CD14-positive monocyte (primary cell): ENCODE data around the gene ELP2. TPM values are rescaled to one million over a fixed set of nuclear protein-coding genes. Genes with fewer than 3 reads are reported as not detected.

Experiments used
- DNase-seq, 3 donors: peaks; one replicate each; pipeline ENCODE4 v3.0.0-alpha.2; 2011 to 2022
- H2AFZ ChIP-seq: 2 replicates; pipeline ENCODE4 v1.6.0; 2012; ENCODE audit warnings: mild to moderate bottlenecking, low read depth, low read length, inconsistent platforms; ENCODE audit not compliant: insufficient read depth, poor library complexity, severe bottlenecking
- H3K27ac ChIP-seq, 2 donors: 1 replicate in 1 of 2; 2 replicates in 1 of 2; pipeline ENCODE4 v1.5.1; 2012 to 2013; ENCODE audit warnings: low read length in 2 of 2, control low read depth in 1 of 2, inconsistent platforms in 1 of 2, low read depth in 1 of 2, mild to moderate bottlenecking in 1 of 2
- H3K27me3 ChIP-seq, 2 donors: one replicate each; pipeline versions ENCODE4 v1.6.0 to v1.6.1; 2011 to 2013; ENCODE audit warnings: low read length in 2 of 2; ENCODE audit not compliant: control insufficient read depth in 2 of 2, insufficient read depth in 2 of 2
- H3K36me3 ChIP-seq, 2 donors: replicated peaks in 1 of 2; 1 replicate in 1 of 2; 2 replicates in 1 of 2; pipeline versions ENCODE4 v1.5.1 to v1.6.1; 2012 to 2013; ENCODE audit warnings: low read length in 2 of 2, control low read depth in 1 of 2, inconsistent platforms in 1 of 2, mild to moderate bottlenecking in 1 of 2; ENCODE audit not compliant: insufficient read depth in 2 of 2, control insufficient read depth in 1 of 2
- H3K4me1 ChIP-seq, 2 donors: 1 replicate in 1 of 2; 2 replicates in 1 of 2; pipeline versions ENCODE4 v1.5.1 to v1.6.1; 2012 to 2013; ENCODE audit warnings: low read length in 2 of 2, control low read depth in 1 of 2, inconsistent platforms in 1 of 2, mild to moderate bottlenecking in 1 of 2, moderate library complexity in 1 of 2; ENCODE audit not compliant: insufficient read depth in 2 of 2, control insufficient read depth in 1 of 2
- H3K4me2 ChIP-seq: replicated peaks from 2 replicates; pipeline ENCODE3; 2012; ENCODE audit warnings: low read length, moderate library complexity, mild to moderate bottlenecking; ENCODE audit not compliant: poor library complexity, severe bottlenecking; ENCODE audit errors: extremely low read depth
- H3K4me3 ChIP-seq, 3 experiments: fragments of 200-600 bp in 1 of 3; sonication (generic) in 1 of 3; replicated peaks in 1 of 3; 1 replicate in 2 of 3; 2 replicates in 1 of 3; pipeline ENCODE4 v1.5.1; 2011 to 2013; ENCODE audit warnings: low read length in 3 of 3, mild to moderate bottlenecking in 3 of 3, control low read depth in 2 of 3, low read depth in 2 of 3, inconsistent platforms in 1 of 3, moderate library complexity in 1 of 3
- H3K79me2 ChIP-seq: 2 replicates; pipeline ENCODE4 v1.6.0; 2012; ENCODE audit warnings: mild to moderate bottlenecking, control low read depth, inconsistent platforms, low read length, moderate library complexity; ENCODE audit not compliant: insufficient read depth
- H3K9ac ChIP-seq: 2 replicates; pipeline ENCODE4 v1.6.0; 2017; ENCODE audit warnings: low read length, mild to moderate bottlenecking; ENCODE audit not compliant: insufficient read depth, poor library complexity, severe bottlenecking
- H3K9me3 ChIP-seq, 2 donors: replicated peaks in 1 of 2; 1 replicate in 1 of 2; 2 replicates in 1 of 2; pipeline versions ENCODE4 v1.5.1 to v1.6.1; 2012 to 2013; ENCODE audit warnings: low read length in 2 of 2, control low read depth in 1 of 2; ENCODE audit not compliant: control insufficient read depth in 1 of 2, insufficient read depth in 1 of 2
- H4K20me1 ChIP-seq: 2 replicates; pipeline ENCODE4 v1.6.0; 2012; ENCODE audit warnings: mild to moderate bottlenecking, low read length, control low read depth, moderate library complexity; ENCODE audit not compliant: insufficient read depth
- H3K27ac Mint-ChIP-seq, 7 donors: one replicate each; pipeline ENCODE4 v1.8.0; 2020; ENCODE audit warnings: mild to moderate bottlenecking in 7 of 7, mixed read lengths in 7 of 7, moderate library complexity in 6 of 7, inconsistent platforms in 2 of 7
- H3K27me3 Mint-ChIP-seq, 3 donors: one replicate each; pipeline ENCODE4 v1.8.0; 2021 to 2022; ENCODE audit warnings: low read depth in 3 of 3, mild to moderate bottlenecking in 3 of 3, mixed read lengths in 3 of 3, moderate library complexity in 3 of 3, inconsistent platforms in 1 of 3
- H3K36me3 Mint-ChIP-seq, 2 donors: one replicate each; pipeline ENCODE4 v1.8.0; 2020; ENCODE audit warnings: mixed read lengths in 2 of 2, inconsistent platforms in 1 of 2, mild to moderate bottlenecking in 1 of 2
- H3K4me1 Mint-ChIP-seq: one replicate; pipeline ENCODE4 v1.8.0; 2020; ENCODE audit warnings: mild to moderate bottlenecking, mixed read lengths
- H3K4me3 Mint-ChIP-seq, 2 donors: one replicate each; pipeline ENCODE4 v1.8.0; 2020; ENCODE audit warnings: mild to moderate bottlenecking in 2 of 2, mixed read lengths in 2 of 2, moderate library complexity in 1 of 2
- H3K9me3 Mint-ChIP-seq, 7 donors: one replicate each; pipeline ENCODE4 v1.8.0; 2020 to 2022; ENCODE audit warnings: mixed read lengths in 7 of 7, mild to moderate bottlenecking in 6 of 7, moderate library complexity in 6 of 7, inconsistent platforms in 2 of 7
- WGBS: methylation state at CpG from one replicate; pipeline ENCODE4 v1.1.5; 2013; ENCODE audit warnings: missing lambda C conversion rate; ENCODE audit not compliant: insufficient coverage; 5-methylcytosine and 5-hydroxymethylcytosine counted together
- intact Hi-C, 2 donors: fragments of 100-400 bp; cut with micrococcal nuclease; formaldehyde crosslinking; loops; one replicate each; pipeline versions ENCODE4 v1.15.0 to v1.15.1; 2023
- polyA plus RNA-seq, 3 donors: library from polyadenylated mRNA; depleted of rRNA in 1 of 3; unstranded in 2 of 3; stranded (reverse) in 1 of 3; fragments of 300-500 nt in 2 of 3; fragments of >200 nt in 1 of 3; fragmentation: Illumina TruSeq in 2 of 3; gene quantifications; 1 replicate in 2 of 3; 2 replicates in 1 of 3; pipeline ENCODE4 v1.2.3, GENCODE V29; 2012 to 2021
- TF ChIP-seq, protein P1 (sequence below): fragments of 200-600 bp; IDR thresholded peaks from one replicate; pipeline ENCODE4 v1.8.0; 2022; ENCODE audit warnings: antibody characterized with exemption, mild to moderate bottlenecking

The ELP2 gene
- polyA plus RNA-seq, 3 donors, result 24.8 to 52.5 (median 27.1) TPM

DNA sequence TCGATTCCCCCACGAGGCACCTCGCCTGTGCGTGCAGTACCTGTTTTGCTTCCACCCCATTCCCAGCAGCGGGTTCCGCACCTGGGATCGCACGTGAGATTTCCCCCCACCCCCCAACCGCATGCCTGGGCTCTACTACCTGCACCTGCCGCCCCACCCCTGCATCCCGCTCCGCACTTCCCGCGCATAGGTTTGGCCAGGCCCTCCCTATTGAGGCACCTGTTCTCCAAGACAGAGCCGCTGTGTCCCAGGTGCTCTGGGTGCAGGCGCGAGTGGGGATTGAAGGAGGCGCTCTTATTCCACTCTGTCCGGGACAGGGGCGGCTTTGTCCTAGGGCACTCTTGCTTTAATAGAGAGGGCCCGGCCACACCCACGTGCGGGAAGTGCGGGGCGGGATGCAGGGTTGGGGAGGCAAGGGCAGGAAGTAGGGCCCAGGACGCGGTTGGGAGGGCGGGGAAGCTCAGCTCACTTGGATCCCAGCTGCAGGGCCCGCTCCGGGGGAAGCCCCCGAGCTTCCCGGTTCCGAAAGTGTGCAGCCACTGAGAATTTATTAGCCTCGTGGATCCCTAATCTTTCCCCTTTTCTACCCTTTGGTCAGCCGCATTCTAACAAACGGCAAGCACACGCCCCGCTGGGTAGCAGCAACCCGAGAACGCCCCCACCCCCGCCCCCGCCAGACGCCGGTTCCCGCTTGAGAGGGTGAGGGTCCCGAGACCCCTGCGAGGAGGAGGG lies 56.9 kb downstream of the ELP2 start:
- Histone ChIP-seq H3K27ac (no peak overlapping the region), H3K4me2 (peak overlapping the region; percentile 98)
- peak overlapping the region; percentile 88 to 95 for H3K4me3 Mint-ChIP-seq

DNA sequence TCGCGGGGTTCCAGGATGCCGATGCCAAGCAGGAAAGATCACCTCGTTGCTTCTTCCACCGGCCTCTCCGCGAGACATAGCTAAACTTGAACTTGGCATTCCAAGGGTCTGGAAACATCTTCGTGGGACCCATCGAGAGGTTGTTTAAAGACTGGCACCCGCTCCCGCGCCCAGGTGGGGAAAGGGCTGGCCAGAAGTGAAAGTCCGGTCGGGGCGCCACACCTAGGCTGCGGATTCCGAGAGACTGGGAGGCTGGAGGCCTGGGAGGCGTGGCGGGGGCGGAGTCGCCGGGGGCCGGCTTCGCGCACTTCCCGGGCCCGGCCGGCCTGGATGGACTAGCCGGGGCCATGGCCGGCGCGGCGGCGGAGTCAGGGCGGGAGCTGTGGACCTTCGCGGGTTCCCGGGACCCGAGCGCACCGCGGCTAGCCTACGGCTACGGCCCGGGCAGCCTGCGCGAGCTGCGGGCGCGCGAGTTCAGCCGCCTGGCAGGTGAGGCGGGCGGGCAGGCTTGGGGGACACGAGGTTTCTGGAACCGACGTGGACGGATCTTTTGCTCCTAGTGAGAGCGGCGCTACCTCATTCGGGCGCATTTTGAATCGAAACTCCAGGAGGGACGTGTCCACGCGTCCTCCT lies 57.6 kb downstream of the ELP2 start, which contains the start of gene MOCOS:
MOCOS (plus strand) TSS at position 305 of the 633 bp plus-strand sequence; CDS start at position 348, 43 bp downstream.
- peak within 1 kb of the TSS; percentile 66 for H3K9ac ChIP-seq
- Mint-ChIP-seq H3K27ac (peak within 1 kb of the TSS in 1 of 7 donors; percentile 60), H3K9me3 (peaks cover 0 to 5% (median 0%) of the 10 kb centered on the region in 7 donors), H3K27me3 (peaks cover 28 to 68% (median 47%) of the 10 kb centered on the region in 3 donors), H3K4me1 (peaks cover 18% of the 10 kb centered on the region), H3K36me3 (peaks cover 0 to 4% of the 10 kb centered on the region in 2 donors), H3K4me3 (peak within 1 kb of the TSS; percentile 88 to 95)
- peaks cover 15 to 44% of the 10 kb centered on the region in 2 donors for H3K27me3 ChIP-seq
- no peak within 1 kb of the TSS for H3K27ac ChIP-seq
- no peaks in the 10 kb centered on the region for H4K20me1 ChIP-seq
- H3K4me3 ChIP-seq, result peak within 1 kb of the TSS; percentile 70 to 92 (median 88)
- peaks cover 14 to 16% of the 10 kb centered on the region in 2 donors for H3K4me1 ChIP-seq
- under 1% methylated on average over 66 of the region's 66 CpGs for WGBS
- H3K4me2 ChIP-seq, result peak within 1 kb of the TSS; percentile 98
- peaks cover 0 to 9% of the 10 kb centered on the region in 2 donors for H3K9me3 ChIP-seq
- no peaks in the 10 kb centered on the region for H3K79me2 ChIP-seq
- intact Hi-C loops, result no loop called here
- H3K36me3 ChIP-seq, result no peaks in the 10 kb centered on the region
- TF ChIP-seq, protein P1, sequence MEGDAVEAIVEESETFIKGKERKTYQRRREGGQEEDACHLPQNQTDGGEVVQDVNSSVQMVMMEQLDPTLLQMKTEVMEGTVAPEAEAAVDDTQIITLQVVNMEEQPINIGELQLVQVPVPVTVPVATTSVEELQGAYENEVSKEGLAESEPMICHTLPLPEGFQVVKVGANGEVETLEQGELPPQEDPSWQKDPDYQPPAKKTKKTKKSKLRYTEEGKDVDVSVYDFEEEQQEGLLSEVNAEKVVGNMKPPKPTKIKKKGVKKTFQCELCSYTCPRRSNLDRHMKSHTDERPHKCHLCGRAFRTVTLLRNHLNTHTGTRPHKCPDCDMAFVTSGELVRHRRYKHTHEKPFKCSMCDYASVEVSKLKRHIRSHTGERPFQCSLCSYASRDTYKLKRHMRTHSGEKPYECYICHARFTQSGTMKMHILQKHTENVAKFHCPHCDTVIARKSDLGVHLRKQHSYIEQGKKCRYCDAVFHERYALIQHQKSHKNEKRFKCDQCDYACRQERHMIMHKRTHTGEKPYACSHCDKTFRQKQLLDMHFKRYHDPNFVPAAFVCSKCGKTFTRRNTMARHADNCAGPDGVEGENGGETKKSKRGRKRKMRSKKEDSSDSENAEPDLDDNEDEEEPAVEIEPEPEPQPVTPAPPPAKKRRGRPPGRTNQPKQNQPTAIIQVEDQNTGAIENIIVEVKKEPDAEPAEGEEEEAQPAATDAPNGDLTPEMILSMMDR, result no peak
- DNase-seq, result peak in 2 of 3 donors; percentile 13 to 19
- peak within 1 kb of the TSS; percentile 98 for H2AFZ ChIP-seq

More for the DNA sequence above, 56.9 kb downstream of the ELP2 start:
- peak overlapping the region; percentile 70 to 92 (median 88) for H3K4me3 ChIP-seq
- H3K4me1 ChIP-seq, result peaks cover 14 to 16% of the 10 kb centered on the region in 2 donors
- Mint-ChIP-seq H3K9me3 (peaks cover 0 to 5% (median 0%) of the 10 kb centered on the region in 7 donors), H3K27ac (peak overlapping the region in 1 of 7 donors; percentile 60), H3K4me1 (peaks cover 18% of the 10 kb centered on the region), H3K27me3 (peaks cover 30 to 67% (median 47%) of the 10 kb centered on the region in 3 donors), H3K36me3 (peaks cover 0 to 4% of the 10 kb centered on the region in 2 donors)
- intact Hi-C loops, result no loop called here
- H3K36me3 ChIP-seq, result no peaks in the 10 kb centered on the region
- 16% methylated on average over 32 of the region's 47 CpGs for WGBS
- peaks cover 15 to 44% of the 10 kb centered on the region in 2 donors for H3K27me3 ChIP-seq
- DNase-seq, result no peak
- H4K20me1 ChIP-seq, result no peaks in the 10 kb centered on the region
- peaks cover 0 to 9% of the 10 kb centered on the region in 2 donors for H3K9me3 ChIP-seq
- peak overlapping the region; percentile 98 for H2AFZ ChIP-seq
- TF ChIP-seq, protein P1, result no peak
- no peaks in the 10 kb centered on the region for H3K79me2 ChIP-seq
- peak overlapping the region; percentile 66 for H3K9ac ChIP-seq
